Endothelial cell of coronary artery (primary cell): ENCODE data around the gene OSGIN1. TPM values are rescaled to one million over a fixed set of nuclear protein-coding genes. Genes with fewer than 3 reads are reported as not detected.

Experiments
- total RNA-seq: library from RNA; depleted of rRNA; stranded (reverse); fragments of >200 nt; gene quantifications from 2 replicates; pipeline ENCODE4 v1.2.3, GENCODE V29; 2014

Gene OSGIN1
- 1.1 and 1.7 TPM in 2 replicates for total RNA-seq

GRCh38 chr16:83952940-83953795, at the start of gene OSGIN1:
TSS of gene OSGIN1 (plus strand) at chr16:83953240. CDS start at chr16:83957672, 4,432 bp downstream.

GRCh38 chr16:83967838-83968305, 14.8 kb downstream of the OSGIN1 start, which contains the start of gene NECAB2:
TSS of gene NECAB2 (plus strand) at chr16:83968244. CDS start at chr16:83968649, 405 bp downstream.

Other genes starting within 250 kb of the OSGIN1 start
- 132 and 153 TPM in 2 replicates for gene HSBP1, start 145.3 kb upstream of the OSGIN1 start, total RNA-seq
- gene MLYCD, start 54.1 kb upstream of the OSGIN1 start, total RNA-seq, result 2.0 and 3.2 TPM in 2 replicates
- gene NECAB2, start 15.0 kb downstream of the OSGIN1 start, total RNA-seq, result 0.18 TPM in 1 of 2 replicates, not detected in the other
- gene SLC38A8, start 89.6 kb downstream of the OSGIN1 start, total RNA-seq, result not detected in 2 replicates
- 96.5 and 105 TPM in 2 replicates for gene MBTPS1, start 163.7 kb downstream of the OSGIN1 start, total RNA-seq
- 22.1 and 28.3 TPM in 2 replicates for gene HSDL1, start 191.9 kb downstream of the OSGIN1 start, total RNA-seq
- gene DNAAF1, start 192.1 kb downstream of the OSGIN1 start, total RNA-seq, result 0.09 TPM in 1 of 2 replicates, not detected in the other
- gene TAF1C, start 233.8 kb downstream of the OSGIN1 start, total RNA-seq, result 15.7 and 23.1 TPM in 2 replicates
- gene ADAD2, start 237.9 kb downstream of the OSGIN1 start, total RNA-seq, result under 0.01 and 0.18 TPM in 2 replicates